HEK293 (cell line): ENCODE measurements around the gene TMEM88.
A peak's percentile ranks its signal among the peaks of the same experiment; 100 is the strongest.

Experiments used
- CTCF ChIA-PET: fragments of 350-600 bp; formaldehyde crosslinking; extraction: SDS; loops from one replicate; lab custom pipeline; 2021; ENCODE audit warnings: antibody characterized with exemption; lab: Yijun Ruan, JAX
- POLR2A ChIA-PET: fragments of 300-600 bp; formaldehyde crosslinking; extraction: SDS; loops from one replicate; lab custom pipeline; 2020; ENCODE audit warnings: antibody characterized with exemption, inconsistent platforms; lab: Yijun Ruan, JAX
- H3K27ac ChIP-seq: fragments of 200-500 bp; sonication (Bioruptor generic); 2 replicates; pipeline ENCODE4 v1.5.1; 2014; ENCODE audit warnings: low read depth, low read length, control low read depth, inconsistent platforms; ENCODE audit errors: extremely low read depth
- H3K36me3 ChIP-seq, 2 experiments: fragments of 200-500 bp in 1 of 2; sonication (Bioruptor generic) in 1 of 2; 1 replicate in 1 of 2; 2 replicates in 1 of 2; pipeline ENCODE4 v1.5.1; 2014 to 2017; ENCODE audit warnings: inconsistent platforms in 2 of 2, low read length in 2 of 2; ENCODE audit not compliant: control insufficient read depth in 2 of 2, insufficient read depth in 1 of 2
- H3K4me1 ChIP-seq: fragments of 200-500 bp; sonication (Bioruptor generic); 2 replicates; pipeline ENCODE4 v1.5.1; 2014; ENCODE audit warnings: mild to moderate bottlenecking, low read length, inconsistent platforms; ENCODE audit not compliant: control insufficient read depth, insufficient read depth
- H3K4me3 ChIP-seq: 2 replicates; pipeline ENCODE4 v1.5.1; 2011; ENCODE audit warnings: low read depth, mild to moderate bottlenecking, control low read depth, low read length, moderate library complexity
- H3K9me3 ChIP-seq: fragments of 200-500 bp; sonication (Bioruptor generic); 2 replicates; pipeline ENCODE4 v1.5.1; 2014; ENCODE audit warnings: low read depth, low read length, inconsistent platforms; ENCODE audit not compliant: control insufficient read depth, insufficient read depth
- BCL11B ChIP-seq: fragments of 450-650 bp; formaldehyde crosslinking; IDR thresholded peaks from 2 replicates; pipeline ENCODE4 v1.5.1; 2016; ENCODE audit warnings: low read depth, missing biosample characterization, missing genetic modification characterization
- EGR2 ChIP-seq: fragments of 450-650 bp; formaldehyde crosslinking; IDR thresholded peaks from 2 replicates; pipeline ENCODE4 v1.5.1; 2016; ENCODE audit warnings: low read depth, missing biosample characterization, missing genetic modification characterization
- GLIS2 ChIP-seq: fragments of 450-650 bp; formaldehyde crosslinking; IDR thresholded peaks from 2 replicates; pipeline ENCODE4 v1.5.1; 2016; ENCODE audit warnings: missing biosample characterization, missing genetic modification characterization
- PRDM1 ChIP-seq: fragments of 450-650 bp; formaldehyde crosslinking; IDR thresholded peaks from 2 replicates; pipeline ENCODE4; 2016; ENCODE audit warnings: missing biosample characterization, missing genetic modification characterization
- SP7 ChIP-seq: fragments of 450-650 bp; formaldehyde crosslinking; IDR thresholded peaks from 2 replicates; pipeline ENCODE4 v1.5.1; 2016; ENCODE audit warnings: missing biosample characterization, missing genetic modification characterization
- YY1 ChIP-seq: fragments of 450-650 bp; formaldehyde crosslinking; IDR thresholded peaks from 2 replicates; pipeline ENCODE4 v1.5.1; 2018; ENCODE audit warnings: missing biosample characterization, missing genetic modification characterization
- ZBTB21 ChIP-seq: fragments of 450-650 bp; formaldehyde crosslinking; IDR thresholded peaks from 2 replicates; pipeline ENCODE4 v1.5.1; 2017; ENCODE audit warnings: missing biosample characterization, missing genetic modification characterization
- ZBTB48 ChIP-seq: fragments of 450-650 bp; formaldehyde crosslinking; IDR thresholded peaks from 2 replicates; pipeline ENCODE4 v1.5.1; 2016; ENCODE audit warnings: missing biosample characterization, missing genetic modification characterization
- ZEB2 ChIP-seq: fragments of 450-650 bp; formaldehyde crosslinking; IDR thresholded peaks from 2 replicates; pipeline ENCODE4 v1.5.1; 2016; ENCODE audit warnings: missing biosample characterization, missing genetic modification characterization
- ZNF148 ChIP-seq: fragments of 450-650 bp; formaldehyde crosslinking; IDR thresholded peaks from 2 replicates; pipeline ENCODE4 v1.5.0; 2017; ENCODE audit warnings: missing biosample characterization, missing genetic modification characterization, borderline replicate concordance
- ZNF302 ChIP-seq: fragments of 450-650 bp; formaldehyde crosslinking; IDR thresholded peaks from 2 replicates; pipeline ENCODE4 v1.5.1; 2016; ENCODE audit warnings: missing biosample characterization, missing genetic modification characterization, low read depth
- ZNF311 ChIP-seq: fragments of 450-650 bp; formaldehyde crosslinking; IDR thresholded peaks from 2 replicates; pipeline ENCODE4 v1.5.1; 2017; ENCODE audit warnings: missing biosample characterization, missing genetic modification characterization, borderline replicate concordance
- ZNF324 ChIP-seq: fragments of 450-650 bp; formaldehyde crosslinking; IDR thresholded peaks from 2 replicates; pipeline ENCODE4 v1.5.1; 2016; ENCODE audit warnings: missing biosample characterization, missing genetic modification characterization
- ZNF335 ChIP-seq: fragments of 450-650 bp; formaldehyde crosslinking; conservative IDR thresholded peaks from 2 replicates; pipeline ENCODE4 v1.5.1; 2016; ENCODE audit warnings: missing biosample characterization, missing genetic modification characterization
- ZNF449 ChIP-seq: fragments of 450-650 bp; formaldehyde crosslinking; IDR thresholded peaks from 2 replicates; pipeline ENCODE4 v1.5.1; 2017; ENCODE audit warnings: missing biosample characterization, mild to moderate bottlenecking, missing genetic modification characterization, moderate library complexity
- ZNF501 ChIP-seq: fragments of 450-650 bp; formaldehyde crosslinking; IDR thresholded peaks from 2 replicates; pipeline ENCODE4 v1.5.1; 2016; ENCODE audit warnings: missing biosample characterization, missing genetic modification characterization
- ZNF513 ChIP-seq: fragments of 450-650 bp; IDR thresholded peaks from 2 replicates; pipeline ENCODE4 v1.5.1; 2018; ENCODE audit warnings: missing biosample characterization, missing genetic modification characterization
- ZNF555 ChIP-seq: fragments of 450-650 bp; formaldehyde crosslinking; conservative IDR thresholded peaks from 2 replicates; pipeline ENCODE4 v1.5.1; 2017; ENCODE audit warnings: missing biosample characterization, mild to moderate bottlenecking, missing genetic modification characterization, inconsistent platforms
- ZNF561 ChIP-seq: fragments of 450-650 bp; IDR thresholded peaks from 2 replicates; pipeline ENCODE4 v1.5.1; 2018; ENCODE audit warnings: missing biosample characterization, missing genetic modification characterization, borderline replicate concordance
- ZNF670 ChIP-seq: fragments of 450-650 bp; formaldehyde crosslinking; IDR thresholded peaks from 2 replicates; pipeline ENCODE4 v1.5.1; 2016; ENCODE audit warnings: missing biosample characterization, missing genetic modification characterization, low read depth
- ZNF785 ChIP-seq: fragments of 450-650 bp; formaldehyde crosslinking; IDR thresholded peaks from 2 replicates; pipeline ENCODE4 v1.5.1; 2016; ENCODE audit warnings: missing biosample characterization, missing genetic modification characterization
- ZNF791 ChIP-seq: fragments of 450-650 bp; formaldehyde crosslinking; IDR thresholded peaks from 2 replicates; pipeline ENCODE4 v1.5.1; 2016; ENCODE audit warnings: missing biosample characterization, missing genetic modification characterization
- ZNF837 ChIP-seq: fragments of 450-650 bp; formaldehyde crosslinking; IDR thresholded peaks from 2 replicates; pipeline ENCODE4 v1.5.1; 2016; ENCODE audit warnings: missing biosample characterization, missing genetic modification characterization
- TF ChIP-seq, protein P1 (sequence below): fragments of 450-650 bp; formaldehyde crosslinking; IDR thresholded peaks from 2 replicates; pipeline ENCODE4 v1.5.1; 2017; ENCODE audit warnings: missing biosample characterization, missing genetic modification characterization
- TF ChIP-seq, protein P2 (sequence below): fragments of 450-650 bp; formaldehyde crosslinking; IDR thresholded peaks from 2 replicates; pipeline ENCODE4 v1.5.1; 2016; ENCODE audit warnings: missing biosample characterization, missing genetic modification characterization

Gene TMEM88

GRCh38 chr17:7846765-7847661, 7.9 kb upstream of the TMEM88 start:
- Histone ChIP-seq H3K27ac (no peak overlapping the region), H3K4me3 (no peak overlapping the region), H3K9me3 (no peaks in the 10 kb centered on the region), H3K4me1 (peaks cover 5% of the 10 kb centered on the region), H3K36me3 (peaks cover 19 to 58% of the 10 kb centered on the region in 2 experiments)
- ChIA-PET POLR2A (interaction anchor here (0.7 kb wide), 1 partner anchor 12 kb away, joined by 4 read pairs; no protein-coding TSS in a partner anchor), CTCF (interaction anchor here (1.4 to 2.3 kb wide), 3 partner anchors 12 to 104 kb away, joined by 4 to 15 read pairs (median 5); no protein-coding TSS in a partner anchor)
- TF ChIP-seq ZNF837: no peak
- TF ChIP-seq ZNF302 (tag by site-specific recombination): no peak
- no peak for TF ChIP-seq ZBTB21 (tag by site-specific recombination)
- TF ChIP-seq ZNF561 (tag by site-specific recombination): no peak
- no peak for TF ChIP-seq ZBTB48 (tag by site-specific recombination)
- TF ChIP-seq GLIS2 (tag by site-specific recombination): peak; percentile 13; the same call in 1 of the 2 replicates
- no peak for TF ChIP-seq ZNF335 (tag by site-specific recombination)
- TF ChIP-seq ZNF555 (tag by site-specific recombination): no peak
- no peak for TF ChIP-seq SP7 (tag by site-specific recombination)
- no peak for TF ChIP-seq EGR2 (tag by site-specific recombination)
- no peak for TF ChIP-seq PRDM1 (tag by site-specific recombination)
- no peak for TF ChIP-seq ZNF501 (tag by site-specific recombination)
- no peak for TF ChIP-seq ZNF513 (tag by site-specific recombination)
- TF ChIP-seq YY1: no peak
- TF ChIP-seq, protein P1, sequence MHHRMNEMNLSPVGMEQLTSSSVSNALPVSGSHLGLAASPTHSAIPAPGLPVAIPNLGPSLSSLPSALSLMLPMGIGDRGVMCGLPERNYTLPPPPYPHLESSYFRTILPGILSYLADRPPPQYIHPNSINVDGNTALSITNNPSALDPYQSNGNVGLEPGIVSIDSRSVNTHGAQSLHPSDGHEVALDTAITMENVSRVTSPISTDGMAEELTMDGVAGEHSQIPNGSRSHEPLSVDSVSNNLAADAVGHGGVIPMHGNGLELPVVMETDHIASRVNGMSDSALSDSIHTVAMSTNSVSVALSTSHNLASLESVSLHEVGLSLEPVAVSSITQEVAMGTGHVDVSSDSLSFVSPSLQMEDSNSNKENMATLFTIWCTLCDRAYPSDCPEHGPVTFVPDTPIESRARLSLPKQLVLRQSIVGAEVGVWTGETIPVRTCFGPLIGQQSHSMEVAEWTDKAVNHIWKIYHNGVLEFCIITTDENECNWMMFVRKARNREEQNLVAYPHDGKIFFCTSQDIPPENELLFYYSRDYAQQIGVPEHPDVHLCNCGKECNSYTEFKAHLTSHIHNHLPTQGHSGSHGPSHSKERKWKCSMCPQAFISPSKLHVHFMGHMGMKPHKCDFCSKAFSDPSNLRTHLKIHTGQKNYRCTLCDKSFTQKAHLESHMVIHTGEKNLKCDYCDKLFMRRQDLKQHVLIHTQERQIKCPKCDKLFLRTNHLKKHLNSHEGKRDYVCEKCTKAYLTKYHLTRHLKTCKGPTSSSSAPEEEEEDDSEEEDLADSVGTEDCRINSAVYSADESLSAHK (tag by site-specific recombination): no peak
- 0 out of 2 replicates have a peak, but pooled peaks have one; percentile 13 for TF ChIP-seq BCL11B (tag by site-specific recombination)

DNA sequence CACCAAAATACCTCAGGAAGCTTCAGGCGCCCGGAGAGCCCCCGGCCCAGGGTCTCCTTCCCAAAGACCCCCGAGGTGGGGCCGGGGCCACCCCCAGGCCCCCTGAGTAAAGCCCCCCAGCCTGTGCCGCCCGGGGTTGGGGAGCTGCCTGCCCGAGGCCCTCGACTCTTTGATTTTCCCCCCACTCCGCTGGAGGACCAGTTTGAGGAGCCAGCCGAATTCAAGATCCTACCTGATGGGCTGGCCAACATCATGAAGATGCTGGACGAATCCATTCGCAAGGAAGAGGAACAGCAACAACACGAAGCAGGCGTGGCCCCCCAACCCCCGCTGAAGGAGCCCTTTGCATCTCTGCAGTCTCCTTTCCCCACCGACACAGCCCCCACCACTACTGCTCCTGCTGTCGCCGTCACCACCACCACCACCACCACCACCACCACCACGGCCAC, 6.7 kb upstream of the TMEM88 start:
- peaks cover 5% of the 10 kb centered on the region for H3K4me1 ChIP-seq
- H3K36me3 ChIP-seq: peaks cover 19 to 70% of the 10 kb centered on the region in 2 experiments
- H3K27ac ChIP-seq: no peak overlapping the region
- CTCF ChIA-PET: interaction anchor here (0.5 to 1.5 kb wide), 4 partner anchors 13 to 287 kb away, joined by 3 to 5 read pairs (median 4); no protein-coding TSS in a partner anchor
- H3K4me3 ChIP-seq: no peak overlapping the region
- POLR2A ChIA-PET: interaction anchor here (0.8 kb wide), 1 partner anchor 30 kb away, joined by 10 read pairs; no protein-coding TSS in a partner anchor
- no peaks in the 10 kb centered on the region for H3K9me3 ChIP-seq
- TF ChIP-seq ZNF449 (tag by site-specific recombination) (no peak), ZNF311 (tag by site-specific recombination) (no peak), ZNF785 (tag by site-specific recombination) (no peak), ZNF335 (tag by site-specific recombination) (no peak), ZNF148 (no peak), ZNF791 (tag by site-specific recombination) (no peak), ZEB2 (tag by site-specific recombination) (no peak), ZNF670 (tag by site-specific recombination) (no peak), ZNF324 (tag by site-specific recombination) (no peak)
- TF ChIP-seq, protein P2, sequence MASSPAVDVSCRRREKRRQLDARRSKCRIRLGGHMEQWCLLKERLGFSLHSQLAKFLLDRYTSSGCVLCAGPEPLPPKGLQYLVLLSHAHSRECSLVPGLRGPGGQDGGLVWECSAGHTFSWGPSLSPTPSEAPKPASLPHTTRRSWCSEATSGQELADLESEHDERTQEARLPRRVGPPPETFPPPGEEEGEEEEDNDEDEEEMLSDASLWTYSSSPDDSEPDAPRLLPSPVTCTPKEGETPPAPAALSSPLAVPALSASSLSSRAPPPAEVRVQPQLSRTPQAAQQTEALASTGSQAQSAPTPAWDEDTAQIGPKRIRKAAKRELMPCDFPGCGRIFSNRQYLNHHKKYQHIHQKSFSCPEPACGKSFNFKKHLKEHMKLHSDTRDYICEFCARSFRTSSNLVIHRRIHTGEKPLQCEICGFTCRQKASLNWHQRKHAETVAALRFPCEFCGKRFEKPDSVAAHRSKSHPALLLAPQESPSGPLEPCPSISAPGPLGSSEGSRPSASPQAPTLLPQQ (tag by site-specific recombination): no peak
